GM19099 (cell line): Measurements from ENCODE around the gene CCL1.

Source experiments
- POLR2A ChIP-seq: IDR thresholded peaks from 3 replicates; pipeline ENCODE4 v1.6.1; 2011; ENCODE audit warnings: low read depth; ENCODE audit not compliant: insufficient read length; ENCODE audit errors: extremely low read depth

Gene CCL1

GRCh38 chr17:34351096-34351495 lies 11.9 kb downstream of the CCL1 start:
- TF ChIP-seq POLR2A, result no peak

- no peak for TF ChIP-seq POLR2A
Observed at GRCh38 chr17:34349751-34350150, 13.3 kb downstream of the CCL1 start.

- TF ChIP-seq POLR2A, result no peak
Observed at GRCh38 chr17:34347063-34347462, 16.0 kb downstream of the CCL1 start.

GRCh38 chr17:34341916-34342315 lies 21.1 kb downstream of the CCL1 start:
- TF ChIP-seq POLR2A, result no peak

- no peak for TF ChIP-seq POLR2A
Observed at GRCh38 chr17:34339138-34339770, 23.8 kb downstream of the CCL1 start.

GRCh38 chr17:34337701-34338100 lies 25.3 kb downstream of the CCL1 start:
- no peak for TF ChIP-seq POLR2A

GRCh38 chr17:34321964-34322363 lies 41.1 kb downstream of the CCL1 start:
- TF ChIP-seq POLR2A, result no peak

GRCh38 chr17:34319039-34319483 lies 44.0 kb downstream of the CCL1 start, which contains the start of gene CCL8:
CCL8 (plus strand) TSS chr17:34319435; CDS start chr17:34319502, 67 bp downstream.
- TF ChIP-seq POLR2A, result no peak

GRCh38 chr17:34318474-34318873 lies 44.6 kb downstream of the CCL1 start:
- TF ChIP-seq POLR2A, result no peak

GRCh38 chr17:34314279-34314678 lies 48.8 kb downstream of the CCL1 start:
- TF ChIP-seq POLR2A, result no peak

GRCh38 chr17:34313164-34313563 lies 49.9 kb downstream of the CCL1 start:
- TF ChIP-seq POLR2A, result no peak

- TF ChIP-seq POLR2A, result no peak
Observed at GRCh38 chr17:34312080-34312479, 51.0 kb downstream of the CCL1 start.

- no peak for TF ChIP-seq POLR2A
Observed at GRCh38 chr17:34311291-34311690, 51.7 kb downstream of the CCL1 start.
